HCT116 (cell line): ENCODE results near the gene SPATS2L. TPM values are rescaled to one million over a fixed set of nuclear protein-coding genes. Genes with fewer than 3 reads are reported as not detected.

Source experiments
- ATAC-seq: fragments of 200-7000 bp; cut with Tn5 transposase; 2 replicates; pipeline ENCODE4 v1.9.1; 2020; ENCODE audit warnings: mild to moderate bottlenecking, moderate library complexity
- BruUV-seq: library from RNA; stranded (reverse); fragments of 400-500 nt; replicated peaks from 2 replicates; lab custom pipeline; 2021; lab: Mats Ljungman, UMichigan
- CTCF ChIA-PET: fragments of 300-600 bp; sonication (Branson Sonifier 250); formaldehyde crosslinking; loops from one replicate; lab custom pipeline; 2021; ENCODE audit warnings: antibody characterized with exemption; lab: Charles Lee
- POLR2A ChIA-PET: fragments of 300-600, 350-600 bp; sonication (Branson Sonifier 250); formaldehyde crosslinking; loops from one replicate; lab custom pipeline; 2021; ENCODE audit warnings: antibody characterized with exemption; lab: Charles Lee
- RAD21 ChIA-PET, 2 experiments: fragments of 300-600 bp; sonication (Branson Sonifier 250); formaldehyde crosslinking; loops; one replicate each; lab custom pipeline; 2023; ENCODE audit warnings: low total read pairs in 2 of 2; ENCODE audit not compliant: uncharacterized antibody in 2 of 2, unreplicated experiment in 2 of 2, low non-redundant PET in 1 of 2; lab: Charles Lee
- DNase-seq: peaks from one replicate; pipeline ENCODE4 v3.0.0-alpha.2; 2010; ENCODE audit warnings: low read depth, low spot score
- H2AFZ ChIP-seq: fragments of 200-600 bp; shearing (Covaris generic), sonication (generic); 2 replicates; pipeline ENCODE4 v1.6.1; 2017; ENCODE audit warnings: low read depth, mixed run types, mixed read lengths, antibody characterized with exemption, low read length; ENCODE audit not compliant: poor library complexity, severe bottlenecking
- H3K27ac ChIP-seq: 2 replicates; pipeline ENCODE4 v1.5.1; 2012; ENCODE audit warnings: low read depth, low read length
- H3K27me3 ChIP-seq: fragments of 200-600 bp; sonication (generic); 2 replicates; pipeline ENCODE4 v1.6.1; 2016; ENCODE audit warnings: mixed run types, low read length, mixed read lengths; ENCODE audit not compliant: insufficient read depth
- H3K36me3 ChIP-seq, 2 experiments: fragments of 200-500 bp in 1 of 2; fragments of 200-600 bp in 1 of 2; sonication (Bioruptor generic) in 1 of 2; sonication (generic) in 1 of 2; 2 replicates each; pipeline versions ENCODE4 v1.5.1 to v1.6.1; 2014 to 2016; ENCODE audit warnings: low read length in 2 of 2, inconsistent platforms in 1 of 2, mixed read lengths in 1 of 2, mixed run types in 1 of 2; ENCODE audit not compliant: insufficient read depth in 2 of 2, control insufficient read depth in 1 of 2
- H3K4me1 ChIP-seq, 2 experiments: fragments of 200-600 bp in 1 of 2; sonication (generic) in 1 of 2; 2 replicates each; pipeline versions ENCODE4 v1.5.1 to v1.6.1; 2012 to 2017; ENCODE audit warnings: low read length in 2 of 2, inconsistent platforms in 1 of 2, mild to moderate bottlenecking in 1 of 2, mixed read lengths in 1 of 2, mixed run types in 1 of 2, moderate library complexity in 1 of 2; ENCODE audit not compliant: insufficient read depth in 2 of 2, control insufficient read depth in 1 of 2
- H3K4me2 ChIP-seq: fragments of 200-600 bp; sonication (generic); 2 replicates; pipeline ENCODE4 v1.6.1; 2017; ENCODE audit warnings: mixed run types, low read length, mixed read lengths
- H3K4me3 ChIP-seq, 2 experiments: fragments of 200-600 bp in 1 of 2; sonication (generic) in 1 of 2; replicated peaks in 1 of 2; 2 replicates each; pipeline ENCODE4 v1.5.1; 2011 to 2016; ENCODE audit warnings: low read length in 2 of 2, control low read depth in 1 of 2, low read depth in 1 of 2, mild to moderate bottlenecking in 1 of 2, mixed read lengths in 1 of 2, mixed run types in 1 of 2
- H3K79me2 ChIP-seq: fragments of 200-600 bp; sonication (generic); 2 replicates; pipeline ENCODE4 v1.6.1; 2017; ENCODE audit warnings: mild to moderate bottlenecking, mixed run types, low read length, moderate library complexity, mixed read lengths; ENCODE audit not compliant: insufficient read depth
- H3K9ac ChIP-seq: fragments of 200-600 bp; sonication (generic); 2 replicates; pipeline ENCODE4 v1.6.1; 2016; ENCODE audit warnings: low read length, mixed read lengths
- H3K9me2 ChIP-seq: fragments of 200-600 bp; sonication (generic), shearing (Covaris generic); 2 replicates; pipeline ENCODE4 v1.6.1; 2017; ENCODE audit warnings: mixed run types, mild to moderate bottlenecking, moderate library complexity; ENCODE audit not compliant: insufficient read depth
- H3K9me3 ChIP-seq, 2 experiments: fragments of 200-500 bp in 1 of 2; fragments of 200-600 bp in 1 of 2; sonication (Bioruptor generic) in 1 of 2; sonication (generic) in 1 of 2; 2 replicates each; pipeline ENCODE4 v1.6.1; 2014 to 2017; ENCODE audit warnings: low read length in 2 of 2, mixed read lengths in 2 of 2, inconsistent platforms in 1 of 2, low read depth in 1 of 2, mild to moderate bottlenecking in 1 of 2, mixed run types in 1 of 2, moderate library complexity in 1 of 2; ENCODE audit not compliant: control insufficient read depth in 1 of 2, insufficient read depth in 1 of 2
- H4K20me1 ChIP-seq: fragments of 200-600 bp; sonication (generic), shearing (Covaris generic); 2 replicates; pipeline ENCODE4 v1.6.1; 2017; ENCODE audit warnings: mixed run types, mild to moderate bottlenecking, moderate library complexity; ENCODE audit not compliant: insufficient read depth
- CBX3 ChIP-seq: IDR thresholded peaks from 2 replicates; pipeline ENCODE4 v1.6.1; 2012; ENCODE audit warnings: low read depth
- CEBPB ChIP-seq: IDR thresholded peaks from 2 replicates; pipeline ENCODE4 v1.6.1; 2012; ENCODE audit warnings: low read depth
- CTCF ChIP-seq, 3 experiments: fragments of 200-600 bp in 1 of 3; sonication (generic) in 1 of 3; IDR thresholded peaks in 2 of 3; conservative IDR thresholded peaks in 1 of 3; 2 replicates each; pipeline ENCODE4 v1.5.1; 2012 to 2017; ENCODE audit warnings: low read depth in 2 of 3, low read length in 2 of 3, antibody characterized with exemption in 1 of 3, borderline replicate concordance in 1 of 3, control low read depth in 1 of 3, mild to moderate bottlenecking in 1 of 3, mixed read lengths in 1 of 3, mixed run types in 1 of 3, moderate library complexity in 1 of 3; ENCODE audit not compliant: insufficient read depth in 1 of 3
- EGR1 ChIP-seq: IDR thresholded peaks from 2 replicates; pipeline ENCODE4 v1.6.1; 2012; ENCODE audit warnings: low read depth
- EZH2phosphoT487 ChIP-seq: fragments of 200-600 bp; IDR thresholded peaks from 2 replicates; pipeline ENCODE4 v1.6.1; 2018; ENCODE audit warnings: antibody characterized with exemption, borderline replicate concordance
- FOSL1 ChIP-seq: IDR thresholded peaks from 2 replicates; pipeline ENCODE4 v1.6.1; 2012; ENCODE audit warnings: low read depth
- JUND ChIP-seq: IDR thresholded peaks from 2 replicates; pipeline ENCODE4 v1.6.1; 2012
- MAX ChIP-seq: IDR thresholded peaks from 2 replicates; pipeline ENCODE4 v1.6.1; 2012
- POLR2A ChIP-seq: IDR thresholded peaks from 2 replicates; pipeline ENCODE4 v1.7.0; 2011; ENCODE audit warnings: borderline replicate concordance; ENCODE audit not compliant: insufficient read depth, insufficient read length; ENCODE audit errors: extremely low read depth
- POLR2AphosphoS5 ChIP-seq: IDR thresholded peaks from 2 replicates; pipeline ENCODE4 v1.6.1; 2011; ENCODE audit warnings: mild to moderate bottlenecking, low read depth, low read length, moderate library complexity
- RAD21 ChIP-seq: IDR thresholded peaks from 2 replicates; pipeline ENCODE4 v1.6.1; 2012; ENCODE audit warnings: low read depth, mild to moderate bottlenecking
- SIN3A ChIP-seq: IDR thresholded peaks from 2 replicates; pipeline ENCODE4 v1.6.1; 2012; ENCODE audit warnings: low read depth
- SP1 ChIP-seq: IDR thresholded peaks from 2 replicates; pipeline ENCODE4 v1.6.1; 2012; ENCODE audit warnings: low read depth
- TCF7L2 ChIP-seq: IDR thresholded peaks from 2 replicates; pipeline ENCODE4 v1.7.0; 2011; ENCODE audit warnings: borderline replicate concordance, inconsistent platforms; ENCODE audit not compliant: insufficient read depth, insufficient read length; ENCODE audit errors: extremely low read depth
- YY1 ChIP-seq: IDR thresholded peaks from 2 replicates; pipeline ENCODE4 v1.6.1; 2011; ENCODE audit warnings: low read length, low read depth, moderate library complexity, mild to moderate bottlenecking; ENCODE audit not compliant: insufficient replicate concordance; ENCODE audit errors: extremely low read depth
- ZBTB33 ChIP-seq: IDR thresholded peaks from 2 replicates; pipeline ENCODE4 v1.6.1; 2011; ENCODE audit warnings: mild to moderate bottlenecking, low read length, moderate library complexity; ENCODE audit not compliant: insufficient replicate concordance; ENCODE audit errors: extremely low read depth
- ZFX ChIP-seq: fragments of 450-650 bp; IDR thresholded peaks from 2 replicates; pipeline ENCODE4 v1.6.1; 2017
- ZNF274 ChIP-seq: fragments of 200-500 bp; sonication (Bioruptor generic); IDR thresholded peaks from 2 replicates; pipeline ENCODE4 v1.6.1; 2014; ENCODE audit warnings: mild to moderate bottlenecking, low read depth, low read length, inconsistent platforms
- intact Hi-C: fragments of 100-400 bp; cut with micrococcal nuclease; formaldehyde crosslinking; loops from 2 replicates; pipeline ENCODE4 v1.10.0; 2022
- total RNA-seq: library from RNA; stranded (reverse); gene quantifications from one replicate; pipeline ENCODE4 v1.2.1, GENCODE V29; 2021; ENCODE audit not compliant: unreplicated experiment
- TF ChIP-seq, protein P1 (sequence below): IDR thresholded peaks from 2 replicates; pipeline ENCODE4 v1.6.1; 2012; ENCODE audit warnings: low read depth

Gene SPATS2L
- total RNA-seq, 1 experiment from 2014 or later, result 87.1 TPM

GRCh38 chr2:200405599-200406298, 99.3 kb downstream of the SPATS2L start:
- Histone ChIP-seq H3K27ac (peak overlapping the region; percentile 93), H3K27me3 (no peaks in the 10 kb centered on the region), H3K4me1 (peaks cover 66 to 89% of the 10 kb centered on the region in 2 experiments), H3K4me2 (peak overlapping the region; percentile 76), H3K9me2 (no peaks in the 10 kb centered on the region), H3K9ac (peak overlapping the region; percentile 57), H4K20me1 (no peaks in the 10 kb centered on the region), H3K9me3 (no peaks in the 10 kb centered on the region), H3K36me3 (no peaks in the 10 kb centered on the region), H2AFZ (no peak overlapping the region), H3K4me3 (peak overlapping the region; percentile 19 to 42; a peak in 3 of 4 replicates), H3K79me2 (peaks cover 27% of the 10 kb centered on the region)
- peak; percentile 73 for ATAC-seq
- no TSS peak for BruUV-seq
- DNase-seq, result peak; percentile 93
- intact Hi-C loops, result loop anchor here (2.0 kb wide), 1 partner anchor 103 kb away; no protein-coding TSS in a partner anchor
- ChIA-PET RAD21 (interaction anchor here in 1 of 2 experiments (1.6 kb wide), 1 partner anchor 105 kb away, joined by 4 read pairs; no protein-coding TSS in a partner anchor), CTCF (interaction anchor here (0.9 kb wide), 1 partner anchor 9 kb away, joined by 3 read pairs; no protein-coding TSS in a partner anchor), POLR2A (interaction anchor here (0.6 to 1.9 kb wide), 6 partner anchors 9 to 361 kb away, joined by 3 to 6 read pairs (median 4); partner anchors contain the start of gene SPATS2L)
- no peak for TF ChIP-seq ZFX
- TF ChIP-seq POLR2AphosphoS5, result peak; percentile 42; the same call in 1 of the 2 replicates
- TF ChIP-seq TCF7L2, result peak; percentile 13
- TF ChIP-seq EZH2phosphoT487, result no peak
- peak; percentile 44; the same call in 1 of the 2 replicates for TF ChIP-seq EGR1
- TF ChIP-seq CBX3, result peak; percentile 93
- TF ChIP-seq ZBTB33, result no peak
- peak; percentile 99 for TF ChIP-seq SIN3A
- peak; percentile 99 for TF ChIP-seq FOSL1
- peak; percentile 76 for TF ChIP-seq CEBPB
- peak; percentile 73 for TF ChIP-seq YY1
- TF ChIP-seq CTCF (IDR thresholded peaks at IDR 0.05 in 2 of 3, conservative IDR thresholded peaks at IDR 0.05 in 1 of 3; ENCODE audit: borderline replicate concordance in 1 of 3, insufficient read depth in 1 of 3, low read depth in 2 of 3, low read length in 2 of 3), result no peak
- TF ChIP-seq JUND, result peak; percentile 99
- TF ChIP-seq ZNF274, result no peak
- TF ChIP-seq SP1, result peak; percentile 93
- peak; percentile 80 for TF ChIP-seq MAX
- TF ChIP-seq RAD21, result peak; percentile 26; the same call in 1 of the 2 replicates
- no peak for TF ChIP-seq POLR2A
- TF ChIP-seq, protein P1, sequence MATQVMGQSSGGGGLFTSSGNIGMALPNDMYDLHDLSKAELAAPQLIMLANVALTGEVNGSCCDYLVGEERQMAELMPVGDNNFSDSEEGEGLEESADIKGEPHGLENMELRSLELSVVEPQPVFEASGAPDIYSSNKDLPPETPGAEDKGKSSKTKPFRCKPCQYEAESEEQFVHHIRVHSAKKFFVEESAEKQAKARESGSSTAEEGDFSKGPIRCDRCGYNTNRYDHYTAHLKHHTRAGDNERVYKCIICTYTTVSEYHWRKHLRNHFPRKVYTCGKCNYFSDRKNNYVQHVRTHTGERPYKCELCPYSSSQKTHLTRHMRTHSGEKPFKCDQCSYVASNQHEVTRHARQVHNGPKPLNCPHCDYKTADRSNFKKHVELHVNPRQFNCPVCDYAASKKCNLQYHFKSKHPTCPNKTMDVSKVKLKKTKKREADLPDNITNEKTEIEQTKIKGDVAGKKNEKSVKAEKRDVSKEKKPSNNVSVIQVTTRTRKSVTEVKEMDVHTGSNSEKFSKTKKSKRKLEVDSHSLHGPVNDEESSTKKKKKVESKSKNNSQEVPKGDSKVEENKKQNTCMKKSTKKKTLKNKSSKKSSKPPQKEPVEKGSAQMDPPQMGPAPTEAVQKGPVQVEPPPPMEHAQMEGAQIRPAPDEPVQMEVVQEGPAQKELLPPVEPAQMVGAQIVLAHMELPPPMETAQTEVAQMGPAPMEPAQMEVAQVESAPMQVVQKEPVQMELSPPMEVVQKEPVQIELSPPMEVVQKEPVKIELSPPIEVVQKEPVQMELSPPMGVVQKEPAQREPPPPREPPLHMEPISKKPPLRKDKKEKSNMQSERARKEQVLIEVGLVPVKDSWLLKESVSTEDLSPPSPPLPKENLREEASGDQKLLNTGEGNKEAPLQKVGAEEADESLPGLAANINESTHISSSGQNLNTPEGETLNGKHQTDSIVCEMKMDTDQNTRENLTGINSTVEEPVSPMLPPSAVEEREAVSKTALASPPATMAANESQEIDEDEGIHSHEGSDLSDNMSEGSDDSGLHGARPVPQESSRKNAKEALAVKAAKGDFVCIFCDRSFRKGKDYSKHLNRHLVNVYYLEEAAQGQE, result no peak
